Activated naive CD8-positive, alpha-beta T cell treated with anti-CD3 and anti-CD28 coated beads, Interleukin-2, amount 10 ng/mL, durations not matched to agents 7 days and 5 days (primary cell): ENCODE measurements around the gene HDAC8. TPM values are rescaled to one million over a fixed set of nuclear protein-coding genes. Genes with fewer than 3 reads are reported as not detected.
A peak's percentile ranks its signal among the peaks of the same experiment; 100 is the strongest.
"Not testable (repeated sequence)": the region's sequence is repeated elsewhere in the genome, so short reads cannot be mapped to it uniquely, and the experiment has no call there.

Experiments
- ATAC-seq: fragments of 150-1000 bp; cut with Tn5 transposase; one replicate; pipeline ENCODE4 v1.10.0; 2021; ENCODE audit warnings: low read depth, moderate library complexity
- POLR2A ChIA-PET: fragments of 350-600 bp; sonication (Branson Sonifier 250); formaldehyde crosslinking; loops from one replicate; lab custom pipeline; 2021; ENCODE audit warnings: antibody characterized with exemption; lab: Charles Lee
- DNase-seq: peaks from one replicate; pipeline ENCODE4 v3.0.0; 2021
- H3K27ac Mint-ChIP-seq: one replicate; pipeline ENCODE4 v1.8.0; 2022; ENCODE audit warnings: mild to moderate bottlenecking, mixed read lengths
- H3K27me3 Mint-ChIP-seq: one replicate; pipeline ENCODE4 v1.8.0; 2022; ENCODE audit warnings: mild to moderate bottlenecking, moderate library complexity, mixed read lengths
- H3K36me3 Mint-ChIP-seq: one replicate; pipeline ENCODE4 v1.8.0; 2021; ENCODE audit warnings: mild to moderate bottlenecking, mixed read lengths
- H3K4me1 Mint-ChIP-seq: one replicate; pipeline ENCODE4 v1.8.0; 2021; ENCODE audit warnings: mixed read lengths
- H3K4me3 Mint-ChIP-seq: one replicate; pipeline ENCODE4 v1.8.0; 2022; ENCODE audit warnings: mild to moderate bottlenecking, moderate library complexity, mixed read lengths
- H3K9me3 Mint-ChIP-seq: one replicate; pipeline ENCODE4 v1.8.0; 2021; ENCODE audit warnings: mixed read lengths
- total RNA-seq, 2 experiments: library from RNA; stranded (reverse); gene quantifications; one replicate each; pipeline ENCODE4 v1.2.3, GENCODE V29; 2021

The HDAC8 gene
- 10 to 100 TPM; 25.2 to 25.5 TPM for total RNA-seq

- H3K4me1 Mint-ChIP-seq, result peaks cover 3% of the 10 kb centered on the region
Measured at GRCh38 chrX:72572248-72573157, at the start of gene HDAC8. TSS of gene HDAC8 (minus strand) at chrX:72572843. CDS start at chrX:72572761, 82 bp downstream.

GRCh38 chrX:72621625-72622485, 49.2 kb upstream of the HDAC8 start:
- Mint-ChIP-seq H3K36me3 (peaks cover 3% of the 10 kb centered on the region), H3K9me3 (no peaks in the 10 kb centered on the region), H3K27ac (no peak overlapping the region), H3K27me3 (no peaks in the 10 kb centered on the region), H3K4me3 (no peak overlapping the region), H3K4me1 (no peaks in the 10 kb centered on the region)
- ATAC-seq (no peak), DNase-seq (no peak)
- POLR2A ChIA-PET, result no interaction called here

More at GRCh38 chrX:72572248-72573157, at the start of gene HDAC8:
- peak within 1 kb of the TSS; percentile 90 for H3K27ac Mint-ChIP-seq
- peaks cover 4% of the 10 kb centered on the region for H3K27me3 Mint-ChIP-seq
- peak; percentile 81 for ATAC-seq
- H3K4me3 Mint-ChIP-seq, result peak within 1 kb of the TSS; percentile 99
- POLR2A ChIA-PET, result interaction anchor here (0.7 to 2.0 kb wide), 5 partner anchors 11 to 1371 kb away, joined by 3 to 9 read pairs (median 4); partner anchors contain the start of genes ERCC6L and RPS4X
- peak; percentile 38 for DNase-seq
- peaks cover 2% of the 10 kb centered on the region for H3K36me3 Mint-ChIP-seq
- no peaks in the 10 kb centered on the region for H3K9me3 Mint-ChIP-seq

- ATAC-seq (no peak), DNase-seq (no peak)
- Mint-ChIP-seq H3K9me3 (no peaks in the 10 kb centered on the region), H3K36me3 (peaks cover 3% of the 10 kb centered on the region), H3K27me3 (no peaks in the 10 kb centered on the region), H3K27ac (no peak overlapping the region), H3K4me3 (no peak overlapping the region), H3K4me1 (no peaks in the 10 kb centered on the region)
- POLR2A ChIA-PET, result no interaction called here
Measured at GRCh38 chrX:72621163-72621562, 48.5 kb upstream of the HDAC8 start.

GRCh38 chrX:72620550-72621145, 48.0 kb upstream of the HDAC8 start:
- Mint-ChIP-seq H3K36me3 (peaks cover 3% of the 10 kb centered on the region), H3K9me3 (no peaks in the 10 kb centered on the region), H3K27ac (no peak overlapping the region), H3K27me3 (no peaks in the 10 kb centered on the region), H3K4me3 (no peak overlapping the region), H3K4me1 (no peaks in the 10 kb centered on the region)
- POLR2A ChIA-PET, result no interaction called here
- no peak for ATAC-seq
- DNase-seq, result no peak

- no peaks in the 10 kb centered on the region for H3K27me3 Mint-ChIP-seq
- no peaks in the 10 kb centered on the region for H3K4me1 Mint-ChIP-seq
- no peak overlapping the region for H3K27ac Mint-ChIP-seq
- no peaks in the 10 kb centered on the region for H3K9me3 Mint-ChIP-seq
- no peak overlapping the region for H3K4me3 Mint-ChIP-seq
- POLR2A ChIA-PET, result no interaction called here
- H3K36me3 Mint-ChIP-seq, result peaks cover 3% of the 10 kb centered on the region
- no peak for DNase-seq
- no peak for ATAC-seq
Measured at GRCh38 chrX:72609313-72609712, 36.7 kb upstream of the HDAC8 start.

GRCh38 chrX:72604705-72605104, 32.1 kb upstream of the HDAC8 start:
- Mint-ChIP-seq H3K36me3 (peaks cover 3% of the 10 kb centered on the region), H3K9me3 (no peaks in the 10 kb centered on the region), H3K27me3 (no peaks in the 10 kb centered on the region), H3K4me3 (no peak overlapping the region), H3K27ac (no peak overlapping the region), H3K4me1 (peaks cover 2% of the 10 kb centered on the region)
- no peak for DNase-seq
- no peak for ATAC-seq
- POLR2A ChIA-PET, result no interaction called here

- Mint-ChIP-seq H3K4me1 (peaks cover 2% of the 10 kb centered on the region), H3K27ac (no peak overlapping the region), H3K36me3 (peaks cover 3% of the 10 kb centered on the region), H3K27me3 (no peaks in the 10 kb centered on the region), H3K4me3 (no peak overlapping the region), H3K9me3 (no peaks in the 10 kb centered on the region)
- no peak for DNase-seq
- POLR2A ChIA-PET, result interaction anchor here (0.7 kb wide), 1 partner anchor 483 kb away, joined by 3 read pairs; no protein-coding TSS in a partner anchor
- ATAC-seq, result no peak
Measured at GRCh38 chrX:72604112-72604511, 31.5 kb upstream of the HDAC8 start.

- DNase-seq, H3K36me3 Mint-ChIP-seq, H3K4me3 Mint-ChIP-seq, POLR2A ChIA-PET, H3K4me1 Mint-ChIP-seq, H3K9me3 Mint-ChIP-seq, H3K27ac Mint-ChIP-seq, H3K27me3 Mint-ChIP-seq, ATAC-seq: not testable (repeated sequence)
Measured at GRCh38 chrX:72591038-72591437, 18.4 kb upstream of the HDAC8 start.

GRCh38 chrX:72584163-72584562, 11.5 kb upstream of the HDAC8 start:
- Mint-ChIP-seq H3K9me3 (no peaks in the 10 kb centered on the region), H3K27me3 (no peaks in the 10 kb centered on the region), H3K4me1 (no peaks in the 10 kb centered on the region), H3K36me3 (no peaks in the 10 kb centered on the region), H3K27ac (no peak overlapping the region), H3K4me3 (no peak overlapping the region)
- DNase-seq, result no peak
- ATAC-seq, result no peak
- POLR2A ChIA-PET, result no interaction called here

- H3K36me3 Mint-ChIP-seq, result no peaks in the 10 kb centered on the region
- no peak overlapping the region for H3K27ac Mint-ChIP-seq
- no peaks in the 10 kb centered on the region for H3K9me3 Mint-ChIP-seq
- POLR2A ChIA-PET, result no interaction called here
- DNase-seq (no peak), ATAC-seq (no peak)
- peaks cover 1% of the 10 kb centered on the region for H3K4me1 Mint-ChIP-seq
- H3K27me3 Mint-ChIP-seq, result peaks cover 4% of the 10 kb centered on the region
- H3K4me3 Mint-ChIP-seq, result no peak overlapping the region
Measured at GRCh38 chrX:72576141-72576894, 3.7 kb upstream of the HDAC8 start.

- Mint-ChIP-seq H3K27ac (peak overlapping the region; percentile 90), H3K36me3 (peaks cover 2% of the 10 kb centered on the region), H3K27me3 (peaks cover 4% of the 10 kb centered on the region), H3K4me3 (peak overlapping the region; percentile 99), H3K4me1 (peaks cover 3% of the 10 kb centered on the region), H3K9me3 (no peaks in the 10 kb centered on the region)
- POLR2A ChIA-PET, result interaction anchor here (0.7 to 2.0 kb wide), 3 partner anchors 94 to 1370 kb away, joined by 3 to 9 read pairs (median 5); partner anchors contain the start of gene RPS4X
- ATAC-seq (peak; percentile 30), DNase-seq (no peak)
Measured at GRCh38 chrX:72573158-72573511, 492 bp upstream of the HDAC8 start.

GRCh38 chrX:72569786-72570185, 2.9 kb downstream of the HDAC8 start:
- POLR2A ChIA-PET, result no interaction called here
- H3K4me3 Mint-ChIP-seq, result no peak overlapping the region
- peaks cover 3% of the 10 kb centered on the region for H3K4me1 Mint-ChIP-seq
- peaks cover 5% of the 10 kb centered on the region for H3K36me3 Mint-ChIP-seq
- no peak for DNase-seq
- ATAC-seq, result no peak
- no peak overlapping the region for H3K27ac Mint-ChIP-seq
- H3K9me3 Mint-ChIP-seq, result no peaks in the 10 kb centered on the region
- H3K27me3 Mint-ChIP-seq, result no peaks in the 10 kb centered on the region
